ENCODE results near the gene CFAP70. TPM values are rescaled to one million over a fixed set of nuclear protein-coding genes. Genes with fewer than 3 reads are reported as not detected.
"Not testable (repeated sequence)": the region's sequence is repeated elsewhere in the genome, so short reads cannot be mapped to it uniquely, and the experiment has no call there.

Gene CFAP70
- 1 to 10 TPM; 2.0 to 2.2 TPM for total RNA-seq

GRCh38 chr10:73358331-73359279 is at the start of gene CFAP70:
CFAP70 (minus strand) TSS chr10:73358864; CDS start chr10:73354796, 4,068 bp downstream.
- ATAC-seq (ENCODE audit: low read depth), result peak; percentile 99
- peak; percentile 91 for DNase-seq
- Mint-ChIP-seq H3K27me3 (no peaks in the 10 kb centered on the region), H3K36me3 (peaks cover 7% of the 10 kb centered on the region), H3K9me3 (peaks cover 3% of the 10 kb centered on the region), H3K4me1 (peaks cover 9% of the 10 kb centered on the region), H3K27ac (peak within 1 kb of the TSS; percentile 91), H3K4me3 (peak within 1 kb of the TSS; percentile 97)
- POLR2A ChIA-PET, result interaction anchor here (0.6 to 2.6 kb wide), 11 partner anchors 8 to 294 kb away, joined by 3 to 14 read pairs (median 4); partner anchors contain the start of genes DNAJC9, MRPS16, P4HA1 and PPP3CB

- Mint-ChIP-seq H3K36me3 (peaks cover 28% of the 10 kb centered on the region), H3K4me1 (peaks cover 25% of the 10 kb centered on the region), H3K4me3 (no peak overlapping the region), H3K27ac (no peak overlapping the region), H3K27me3 (no peaks in the 10 kb centered on the region), H3K9me3 (no peaks in the 10 kb centered on the region)
- POLR2A ChIA-PET, result no interaction called here
- no peak for ATAC-seq (ENCODE audit: low read depth)
- no peak for DNase-seq
These were observed 49.4 kb upstream of the CFAP70 start for GRCh38 chr10:73408061-73408460.

GRCh38 chr10:73407495-73407894 is 48.8 kb upstream of the CFAP70 start:
- Mint-ChIP-seq H3K27ac (no peak overlapping the region), H3K27me3 (no peaks in the 10 kb centered on the region), H3K4me3 (no peak overlapping the region), H3K36me3 (peaks cover 26% of the 10 kb centered on the region), H3K9me3 (no peaks in the 10 kb centered on the region), H3K4me1 (peaks cover 22% of the 10 kb centered on the region)
- ATAC-seq (ENCODE audit: low read depth), result no peak
- DNase-seq, result no peak
- POLR2A ChIA-PET, result no interaction called here

GRCh38 chr10:73406846-73407245 is 48.2 kb upstream of the CFAP70 start:
- Mint-ChIP-seq H3K9me3 (no peaks in the 10 kb centered on the region), H3K27me3 (no peaks in the 10 kb centered on the region), H3K4me1 (peaks cover 20% of the 10 kb centered on the region), H3K36me3 (peaks cover 26% of the 10 kb centered on the region), H3K27ac (no peak overlapping the region), H3K4me3 (no peak overlapping the region)
- ATAC-seq (ENCODE audit: low read depth) (no peak), DNase-seq (no peak)
- POLR2A ChIA-PET, result no interaction called here

- no peak overlapping the region for H3K27ac Mint-ChIP-seq
- no peaks in the 10 kb centered on the region for H3K9me3 Mint-ChIP-seq
- DNase-seq (no peak), ATAC-seq (ENCODE audit: low read depth) (no peak)
- POLR2A ChIA-PET, result no interaction called here
- H3K4me1 Mint-ChIP-seq, result peaks cover 16% of the 10 kb centered on the region
- H3K4me3 Mint-ChIP-seq, result no peak overlapping the region
- H3K27me3 Mint-ChIP-seq, result no peaks in the 10 kb centered on the region
- H3K36me3 Mint-ChIP-seq, result peaks cover 18% of the 10 kb centered on the region
These were observed 46.9 kb upstream of the CFAP70 start for GRCh38 chr10:73405556-73405955.

GRCh38 chr10:73404690-73405089 is 46.0 kb upstream of the CFAP70 start:
- Mint-ChIP-seq H3K27me3 (no peaks in the 10 kb centered on the region), H3K27ac (no peak overlapping the region), H3K4me1 (peaks cover 11% of the 10 kb centered on the region), H3K36me3 (peaks cover 16% of the 10 kb centered on the region), H3K4me3 (no peak overlapping the region), H3K9me3 (no peaks in the 10 kb centered on the region)
- POLR2A ChIA-PET, result no interaction called here
- no peak for DNase-seq
- no peak for ATAC-seq (ENCODE audit: low read depth)

GRCh38 chr10:73401636-73402035 is 43.0 kb upstream of the CFAP70 start:
- Mint-ChIP-seq H3K4me3 (no peak overlapping the region), H3K9me3 (no peaks in the 10 kb centered on the region), H3K4me1 (no peaks in the 10 kb centered on the region), H3K27ac (no peak overlapping the region), H3K27me3 (no peaks in the 10 kb centered on the region), H3K36me3 (peaks cover 9% of the 10 kb centered on the region)
- POLR2A ChIA-PET, result no interaction called here
- ATAC-seq (ENCODE audit: low read depth), result no peak
- no peak for DNase-seq

- H3K4me3 Mint-ChIP-seq, result no peak overlapping the region
- H3K36me3 Mint-ChIP-seq, result peaks cover 22% of the 10 kb centered on the region
- DNase-seq (no peak), ATAC-seq (ENCODE audit: low read depth) (no peak)
- no peak overlapping the region for H3K27ac Mint-ChIP-seq
- H3K27me3 Mint-ChIP-seq, result no peaks in the 10 kb centered on the region
- H3K9me3 Mint-ChIP-seq, result no peaks in the 10 kb centered on the region
- no peaks in the 10 kb centered on the region for H3K4me1 Mint-ChIP-seq
- POLR2A ChIA-PET, result no interaction called here
These were observed 40.4 kb upstream of the CFAP70 start for GRCh38 chr10:73399063-73399462.

GRCh38 chr10:73398024-73398423 is 39.4 kb upstream of the CFAP70 start:
- Mint-ChIP-seq H3K27ac (no peak overlapping the region), H3K9me3 (peaks cover 2% of the 10 kb centered on the region), H3K27me3 (no peaks in the 10 kb centered on the region), H3K36me3 (peaks cover 28% of the 10 kb centered on the region), H3K4me1 (no peaks in the 10 kb centered on the region), H3K4me3 (no peak overlapping the region)
- ATAC-seq (ENCODE audit: low read depth) (no peak), DNase-seq (no peak)
- POLR2A ChIA-PET, result no interaction called here

GRCh38 chr10:73394325-73394724 is 35.7 kb upstream of the CFAP70 start:
- H3K4me1 Mint-ChIP-seq; H3K27ac Mint-ChIP-seq; H3K9me3 Mint-ChIP-seq; H3K4me3 Mint-ChIP-seq; POLR2A ChIA-PET; DNase-seq; H3K27me3 Mint-ChIP-seq; ATAC-seq (ENCODE audit: low read depth): not testable (repeated sequence)
- H3K36me3 Mint-ChIP-seq, result peaks cover 43% of the 10 kb centered on the region

GRCh38 chr10:73388228-73388627 is 29.6 kb upstream of the CFAP70 start:
- H3K9me3 Mint-ChIP-seq, result no peaks in the 10 kb centered on the region
- no peak overlapping the region for H3K27ac Mint-ChIP-seq
- no peaks in the 10 kb centered on the region for H3K4me1 Mint-ChIP-seq
- ATAC-seq (ENCODE audit: low read depth) (no peak), DNase-seq (no peak)
- POLR2A ChIA-PET, result no interaction called here
- peaks cover 29% of the 10 kb centered on the region for H3K36me3 Mint-ChIP-seq
- no peaks in the 10 kb centered on the region for H3K27me3 Mint-ChIP-seq
- no peak overlapping the region for H3K4me3 Mint-ChIP-seq

GRCh38 chr10:73386583-73386982 is 27.9 kb upstream of the CFAP70 start:
- POLR2A ChIA-PET, result no interaction called here
- Mint-ChIP-seq H3K4me3 (no peak overlapping the region), H3K9me3 (no peaks in the 10 kb centered on the region), H3K36me3 (peaks cover 27% of the 10 kb centered on the region), H3K27me3 (no peaks in the 10 kb centered on the region), H3K4me1 (no peaks in the 10 kb centered on the region), H3K27ac (no peak overlapping the region)
- ATAC-seq (ENCODE audit: low read depth), result no peak
- no peak for DNase-seq

- no peaks in the 10 kb centered on the region for H3K27me3 Mint-ChIP-seq
- POLR2A ChIA-PET, result interaction anchor here (0.6 to 0.7 kb wide), 2 partner anchors 126 to 127 kb away, joined by 3 read pairs; partner anchors contain the start of gene MRPS16
- H3K9me3 Mint-ChIP-seq, result no peaks in the 10 kb centered on the region
- peak overlapping the region; percentile 60 for H3K4me3 Mint-ChIP-seq
- H3K36me3 Mint-ChIP-seq, result peaks cover 38% of the 10 kb centered on the region
- peak overlapping the region; percentile 95 for H3K27ac Mint-ChIP-seq
- DNase-seq (no peak), ATAC-seq (ENCODE audit: low read depth) (peak; percentile 89)
- peaks cover 16% of the 10 kb centered on the region for H3K4me1 Mint-ChIP-seq
These were observed 20.5 kb upstream of the CFAP70 start for GRCh38 chr10:73379064-73379748.

GRCh38 chr10:73376679-73377078 is 18.0 kb upstream of the CFAP70 start:
- no peak overlapping the region for H3K27ac Mint-ChIP-seq
- ATAC-seq (ENCODE audit: low read depth) (no peak), DNase-seq (no peak)
- no peaks in the 10 kb centered on the region for H3K27me3 Mint-ChIP-seq
- POLR2A ChIA-PET, result no interaction called here
- no peaks in the 10 kb centered on the region for H3K9me3 Mint-ChIP-seq
- H3K4me1 Mint-ChIP-seq, result peaks cover 16% of the 10 kb centered on the region
- H3K4me3 Mint-ChIP-seq, result no peak overlapping the region
- H3K36me3 Mint-ChIP-seq, result peaks cover 43% of the 10 kb centered on the region
